GM10847 (cell line): ENCODE results near the gene ZDHHC22.

Experiments used
- POLR2A ChIP-seq: IDR thresholded peaks from 2 replicates; pipeline ENCODE4 v1.6.1; 2011; ENCODE audit not compliant: insufficient read length; ENCODE audit errors: extremely low read depth

The ZDHHC22 gene

GRCh38 chr14:77087631-77088030 is 54.0 kb downstream of the ZDHHC22 start:
- no peak for TF ChIP-seq POLR2A

GRCh38 chr14:77086951-77087350 is 54.6 kb downstream of the ZDHHC22 start:
- TF ChIP-seq POLR2A = no peak

- TF ChIP-seq POLR2A = no peak
These were observed 55.4 kb downstream of the ZDHHC22 start for GRCh38 chr14:77086017-77086727.

GRCh38 chr14:77085538-77085937 is 56.1 kb downstream of the ZDHHC22 start:
- no peak for TF ChIP-seq POLR2A

GRCh38 chr14:77084985-77085384 is 56.6 kb downstream of the ZDHHC22 start:
- TF ChIP-seq POLR2A = no peak

- TF ChIP-seq POLR2A = no peak
These were observed 58.5 kb downstream of the ZDHHC22 start for GRCh38 chr14:77083082-77083481.

GRCh38 chr14:77082356-77082755 is 59.2 kb downstream of the ZDHHC22 start:
- no peak for TF ChIP-seq POLR2A
